Memory B cell (primary cell): Measurements from ENCODE around the gene TMX3.

Experiments used
- ATAC-seq: fragments of 150-1000 bp; cut with Tn5 transposase; 2 replicates; pipeline ENCODE4 v1.10.0; 2021; ENCODE audit warnings: low read depth, mild to moderate bottlenecking, moderate library complexity
- DNase-seq, 2 donors: peaks; one replicate each; pipeline ENCODE4 v3.0.0; 2022; ENCODE audit warnings: low spot score in 2 of 2
- H3K27ac Mint-ChIP-seq: one replicate; pipeline ENCODE4 v1.8.0; 2022; ENCODE audit warnings: mild to moderate bottlenecking, moderate library complexity, mixed read lengths
- H3K27me3 Mint-ChIP-seq: one replicate; pipeline ENCODE4 v1.8.0; 2022; ENCODE audit warnings: mixed read lengths
- H3K36me3 Mint-ChIP-seq: one replicate; pipeline ENCODE4 v1.8.0; 2022; ENCODE audit warnings: mild to moderate bottlenecking, mixed read lengths
- H3K4me1 Mint-ChIP-seq: one replicate; pipeline ENCODE4 v1.8.0; 2022; ENCODE audit warnings: mixed read lengths
- H3K4me3 Mint-ChIP-seq: one replicate; pipeline ENCODE4 v1.8.0; 2022; ENCODE audit warnings: mild to moderate bottlenecking, moderate library complexity, mixed read lengths
- H3K9me3 Mint-ChIP-seq: one replicate; pipeline ENCODE4 v1.8.0; 2022; ENCODE audit warnings: mixed read lengths

Gene TMX3

DNA sequence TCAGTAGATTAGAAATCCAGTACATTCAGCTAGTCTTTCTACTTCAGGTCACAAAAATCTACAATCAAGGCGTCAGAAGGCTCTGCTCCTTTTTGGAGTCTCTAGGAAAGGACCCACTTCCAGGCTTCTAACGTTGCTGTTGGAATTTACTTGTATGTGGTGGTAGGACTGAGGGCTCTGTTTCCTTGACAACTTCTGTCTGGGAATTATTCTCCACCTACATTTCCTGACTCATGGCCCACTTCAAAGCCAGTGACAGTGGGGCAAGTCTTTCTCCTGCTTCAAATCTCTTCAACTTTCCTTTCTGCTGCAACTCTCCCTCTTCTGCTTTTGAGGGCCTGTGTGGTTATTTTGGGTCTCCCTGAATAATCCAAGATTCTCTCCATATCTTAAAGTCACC is 10.4 kb upstream of the TMX3 start:
- H3K4me3 Mint-ChIP-seq = no peak overlapping the region
- no peak for DNase-seq
- H3K27me3 Mint-ChIP-seq = no peaks in the 10 kb centered on the region
- no peak for ATAC-seq
- peaks cover 6% of the 10 kb centered on the region for H3K36me3 Mint-ChIP-seq
- H3K9me3 Mint-ChIP-seq = peaks cover 4% of the 10 kb centered on the region
- no peak overlapping the region for H3K27ac Mint-ChIP-seq
- peaks cover 15% of the 10 kb centered on the region for H3K4me1 Mint-ChIP-seq

DNA sequence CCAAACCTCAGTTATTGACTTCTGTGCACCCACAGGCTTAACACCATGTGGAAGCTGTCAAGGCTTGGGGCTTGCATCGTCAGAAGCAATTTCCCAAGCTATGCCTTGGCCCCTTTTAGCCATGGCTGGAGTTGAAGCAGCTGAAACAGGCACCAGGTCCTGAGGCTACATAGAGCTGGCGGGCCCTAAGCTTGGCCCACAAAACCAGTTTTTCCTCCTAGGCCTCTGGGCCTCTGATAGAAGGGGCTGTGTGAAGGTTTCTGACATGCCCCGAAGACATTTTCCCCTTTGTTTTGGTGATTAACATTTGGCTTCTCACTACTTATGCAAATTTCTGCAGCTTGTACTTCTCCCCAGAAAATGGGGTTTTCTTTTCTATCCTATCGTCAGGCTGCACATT is 9.1 kb upstream of the TMX3 start:
- no peak for DNase-seq
- Mint-ChIP-seq H3K9me3 (peaks cover 4% of the 10 kb centered on the region), H3K36me3 (peaks cover 9% of the 10 kb centered on the region), H3K27ac (no peak overlapping the region), H3K4me3 (no peak overlapping the region), H3K4me1 (peaks cover 15% of the 10 kb centered on the region), H3K27me3 (no peaks in the 10 kb centered on the region)
- no peak for ATAC-seq

DNA sequence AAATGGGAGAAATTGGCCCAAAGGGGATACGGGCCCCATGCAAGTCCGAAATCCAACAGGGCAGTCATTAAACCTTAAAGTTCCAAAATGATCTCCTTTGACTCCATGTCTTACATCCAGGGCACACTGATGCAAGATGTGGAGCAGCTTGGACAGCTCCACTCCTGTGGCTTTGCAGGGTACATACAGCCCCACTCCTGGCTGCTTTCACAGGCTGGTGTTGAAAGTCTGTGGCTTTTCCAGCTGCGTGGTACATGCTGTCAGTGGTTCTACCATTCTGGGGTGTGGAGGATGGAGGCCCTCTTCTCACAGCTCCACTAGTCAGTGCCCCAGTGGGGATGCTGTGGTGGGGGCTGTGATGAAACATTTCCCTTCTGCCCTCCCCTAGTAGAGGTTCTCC is 8.6 kb upstream of the TMX3 start:
- Mint-ChIP-seq H3K9me3 (peaks cover 4% of the 10 kb centered on the region), H3K4me1 (peaks cover 15% of the 10 kb centered on the region), H3K27me3 (no peaks in the 10 kb centered on the region), H3K27ac (no peak overlapping the region), H3K4me3 (no peak overlapping the region), H3K36me3 (peaks cover 9% of the 10 kb centered on the region)
- no peak for ATAC-seq
- no peak for DNase-seq

DNA sequence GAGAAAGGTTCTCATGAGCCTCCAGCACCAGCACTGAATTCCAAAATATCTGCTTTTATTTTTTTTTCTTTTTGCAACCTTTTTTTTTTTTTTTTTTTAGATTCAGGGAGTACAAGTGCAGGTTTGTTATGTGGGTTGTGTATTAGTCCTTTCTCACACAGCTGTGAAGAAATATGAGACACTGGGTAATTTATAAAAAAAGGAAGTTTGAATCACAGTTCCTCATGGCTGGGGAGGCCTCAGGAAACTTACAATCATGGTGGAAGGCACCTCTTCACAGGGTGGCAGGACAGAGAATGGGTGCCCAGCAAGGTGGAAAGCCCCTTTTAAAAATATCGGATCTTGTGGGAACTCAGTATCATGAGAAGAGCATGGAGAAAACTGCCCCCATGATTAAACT is 7.9 kb upstream of the TMX3 start:
- Mint-ChIP-seq H3K27ac (no peak overlapping the region), H3K4me3 (no peak overlapping the region), H3K27me3 (no peaks in the 10 kb centered on the region), H3K36me3 (peaks cover 9% of the 10 kb centered on the region), H3K4me1 (peaks cover 15% of the 10 kb centered on the region), H3K9me3 (peaks cover 4% of the 10 kb centered on the region)
- peak; percentile 74 for ATAC-seq
- DNase-seq = no peak

DNA sequence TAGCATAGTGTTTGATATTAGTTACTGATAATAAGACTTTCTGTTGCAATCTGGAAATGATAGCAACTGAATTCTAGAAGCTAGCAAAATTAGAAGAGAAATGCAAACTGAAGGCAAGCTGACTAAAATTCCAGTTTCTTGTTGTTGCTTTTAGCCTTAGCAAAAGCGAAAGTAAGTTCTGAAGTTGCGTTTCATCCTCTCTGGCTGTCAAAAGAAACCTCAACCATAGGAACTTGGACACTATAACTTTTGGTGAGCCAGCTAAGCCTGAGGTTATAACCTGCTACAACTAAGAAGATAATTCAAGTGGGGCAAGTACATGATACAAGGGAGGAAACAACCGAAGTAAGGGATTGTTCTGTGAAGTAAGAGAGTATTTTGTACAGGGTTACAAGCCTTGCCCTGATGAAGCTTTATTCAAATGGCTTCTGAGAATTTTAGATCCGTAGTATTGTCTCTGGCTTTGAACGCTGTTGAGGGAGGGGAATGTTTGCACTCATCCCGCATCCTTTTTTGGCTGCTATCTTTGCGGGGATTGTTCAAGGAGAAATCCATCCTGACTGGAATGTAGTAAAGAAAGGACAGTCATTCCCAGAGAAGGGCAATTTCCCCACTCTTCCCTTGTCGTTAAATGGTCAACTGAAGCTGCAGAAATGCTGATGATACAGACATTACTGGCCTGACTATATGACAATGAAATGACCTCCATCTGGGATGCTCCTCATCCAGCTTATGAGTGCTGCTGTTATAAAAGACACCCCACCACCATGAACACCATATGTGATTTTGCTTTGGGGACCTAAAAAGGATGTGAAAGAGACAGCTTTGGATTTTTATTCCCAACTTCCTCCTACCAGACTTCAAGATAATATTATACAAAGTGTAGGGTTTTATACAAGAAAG is 7.0 kb upstream of the TMX3 start:
- Mint-ChIP-seq H3K4me1 (peaks cover 15% of the 10 kb centered on the region), H3K27me3 (no peaks in the 10 kb centered on the region), H3K4me3 (peak overlapping the region; percentile 80), H3K36me3 (peaks cover 9% of the 10 kb centered on the region), H3K27ac (peak overlapping the region; percentile 64), H3K9me3 (peaks cover 4% of the 10 kb centered on the region)
- DNase-seq (no peak), ATAC-seq (peak; percentile 46)

DNA sequence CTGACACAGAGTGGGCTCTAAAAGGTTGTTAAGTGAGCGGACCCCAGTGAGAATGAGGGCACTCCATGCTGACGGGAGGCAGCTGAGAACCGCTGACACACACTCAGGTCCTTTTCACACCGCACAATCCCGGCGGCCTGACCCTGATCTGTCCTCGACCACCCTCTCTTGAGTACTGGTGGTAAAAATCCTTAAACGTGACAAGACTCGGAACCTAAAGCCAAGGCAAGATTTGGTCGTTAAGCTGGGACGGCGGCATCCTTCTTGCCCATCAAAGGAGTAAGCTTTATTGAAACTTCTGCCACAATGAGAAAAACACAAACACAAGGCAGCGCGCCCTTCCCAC is 569 bp downstream of the TMX3 start:
- DNase-seq = no peak
- peak overlapping the region; percentile 95 for H3K4me3 Mint-ChIP-seq
- peaks cover 21% of the 10 kb centered on the region for H3K4me1 Mint-ChIP-seq
- H3K27ac Mint-ChIP-seq = peak overlapping the region; percentile 45
- ATAC-seq = no peak
- no peaks in the 10 kb centered on the region for H3K9me3 Mint-ChIP-seq
- peaks cover 8% of the 10 kb centered on the region for H3K36me3 Mint-ChIP-seq
- no peaks in the 10 kb centered on the region for H3K27me3 Mint-ChIP-seq

DNA sequence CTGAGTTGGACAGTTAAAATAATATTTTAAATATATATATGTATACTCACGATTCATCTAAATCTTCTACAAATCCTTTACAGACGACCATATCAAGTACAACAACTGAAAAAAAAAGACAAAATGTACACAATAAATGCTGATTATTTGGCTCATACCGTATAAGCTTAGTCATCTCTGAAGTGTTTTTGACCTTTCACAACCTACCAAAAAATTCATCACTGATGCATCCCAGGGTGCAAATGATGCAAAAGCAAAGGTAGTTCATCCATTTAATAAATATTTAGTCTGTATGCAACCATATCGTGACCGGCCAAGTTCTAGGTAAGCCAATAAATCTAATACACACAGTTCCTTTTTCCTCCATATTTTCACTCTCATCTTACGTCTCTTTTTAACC is 1.1 kb downstream of the TMX3 start:
- peaks cover 9% of the 10 kb centered on the region for H3K36me3 Mint-ChIP-seq
- H3K27me3 Mint-ChIP-seq = no peaks in the 10 kb centered on the region
- peak overlapping the region; percentile 95 for H3K4me3 Mint-ChIP-seq
- peaks cover 22% of the 10 kb centered on the region for H3K4me1 Mint-ChIP-seq
- H3K9me3 Mint-ChIP-seq = no peaks in the 10 kb centered on the region
- DNase-seq (no peak), ATAC-seq (no peak)
- H3K27ac Mint-ChIP-seq = peak overlapping the region; percentile 45

DNA sequence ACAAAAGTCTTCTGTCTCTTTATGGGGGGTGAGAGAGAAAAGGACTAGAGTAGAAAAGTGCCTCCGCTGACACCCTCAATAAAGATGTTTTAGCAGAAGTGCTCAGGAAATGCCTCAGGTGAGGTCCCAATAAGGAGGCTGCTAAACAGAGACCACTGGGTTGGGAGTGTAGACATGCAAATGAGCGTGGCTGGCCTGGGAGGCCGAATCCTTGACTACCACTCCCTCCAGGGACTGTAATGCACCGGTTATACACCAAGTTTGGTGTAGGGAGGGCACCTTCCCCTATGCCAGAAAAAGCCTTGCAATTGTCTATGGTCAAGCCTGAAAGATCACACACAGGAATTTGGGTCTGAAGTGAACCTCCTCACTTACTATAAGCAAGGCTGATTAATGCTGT is 1.8 kb downstream of the TMX3 start:
- peak overlapping the region; percentile 45 for H3K27ac Mint-ChIP-seq
- peaks cover 12% of the 10 kb centered on the region for H3K36me3 Mint-ChIP-seq
- peaks cover 22% of the 10 kb centered on the region for H3K4me1 Mint-ChIP-seq

DNA sequence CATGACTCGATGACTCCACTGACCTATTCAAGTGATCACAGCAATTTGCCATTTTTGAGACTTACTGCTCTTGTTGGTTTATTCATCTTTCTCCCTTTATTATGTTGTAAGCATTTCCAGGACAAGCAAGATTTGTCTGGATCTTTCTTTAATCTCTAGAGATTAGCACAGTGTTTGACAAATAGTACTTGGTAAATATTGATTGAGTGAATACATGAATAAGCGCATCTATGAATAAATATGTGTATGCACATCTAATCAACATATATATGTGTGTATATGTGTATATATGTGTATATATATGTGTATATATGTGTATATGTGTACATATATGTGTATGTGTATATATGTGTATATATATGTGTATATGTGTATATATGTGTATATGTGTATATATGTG is 7.3 kb downstream of the TMX3 start:
- H3K9me3 Mint-ChIP-seq = no peaks in the 10 kb centered on the region
- no peak overlapping the region for H3K27ac Mint-ChIP-seq
- peaks cover 12% of the 10 kb centered on the region for H3K4me1 Mint-ChIP-seq
- DNase-seq (no peak), ATAC-seq (no peak)
- H3K27me3 Mint-ChIP-seq = no peaks in the 10 kb centered on the region
- H3K4me3 Mint-ChIP-seq = no peak overlapping the region
- peaks cover 32% of the 10 kb centered on the region for H3K36me3 Mint-ChIP-seq

More for the DNA sequence above, 1.8 kb downstream of the TMX3 start:
- H3K9me3 Mint-ChIP-seq = no peaks in the 10 kb centered on the region
- no peaks in the 10 kb centered on the region for H3K27me3 Mint-ChIP-seq
- DNase-seq (no peak), ATAC-seq (no peak)
- H3K4me3 Mint-ChIP-seq = peak overlapping the region; percentile 67

DNA sequence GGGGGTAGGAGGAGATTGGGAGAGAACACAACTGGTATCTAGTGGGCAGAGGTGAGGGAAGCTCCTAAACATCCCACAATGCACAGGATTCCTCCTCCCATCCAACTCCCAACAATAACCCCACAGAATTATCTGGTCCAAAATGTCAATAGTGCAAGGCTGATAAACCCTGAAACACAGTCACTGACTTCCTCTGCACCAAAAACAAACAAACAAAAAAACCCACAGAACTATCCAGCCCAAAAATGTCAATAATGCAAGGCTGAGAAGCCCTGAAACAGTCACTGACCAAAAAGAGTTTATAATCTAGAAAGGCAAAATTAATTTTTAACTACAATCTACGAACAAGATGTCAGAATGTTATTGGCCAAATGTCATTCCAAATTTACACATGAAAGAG is 9.8 kb downstream of the TMX3 start:
- DNase-seq (no peak), ATAC-seq (no peak)
- Mint-ChIP-seq H3K4me1 (peaks cover 10% of the 10 kb centered on the region), H3K4me3 (no peak overlapping the region), H3K36me3 (peaks cover 34% of the 10 kb centered on the region), H3K9me3 (no peaks in the 10 kb centered on the region), H3K27ac (no peak overlapping the region), H3K27me3 (no peaks in the 10 kb centered on the region)

DNA sequence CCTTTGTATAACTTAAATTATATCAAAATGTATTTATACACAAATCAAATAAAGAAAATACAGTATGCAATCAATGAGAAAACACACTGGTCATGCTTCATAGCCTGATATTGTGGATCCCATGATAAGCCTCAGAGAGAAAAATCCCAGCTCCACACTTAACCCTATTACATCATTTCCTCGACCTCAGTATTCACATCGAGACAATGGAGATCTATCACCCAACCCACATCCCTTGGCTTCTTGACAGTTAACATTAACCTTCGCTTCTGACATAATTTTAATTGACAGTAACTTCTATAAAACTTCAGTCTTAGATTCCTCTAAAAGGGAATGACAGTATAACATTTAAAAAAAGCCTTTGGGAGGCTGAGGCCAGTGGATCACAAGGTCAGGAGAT is 11.6 kb downstream of the TMX3 start:
- Mint-ChIP-seq H3K27ac (peak overlapping the region; percentile 35), H3K4me1 (peaks cover 5% of the 10 kb centered on the region), H3K4me3 (no peak overlapping the region)

DNA sequence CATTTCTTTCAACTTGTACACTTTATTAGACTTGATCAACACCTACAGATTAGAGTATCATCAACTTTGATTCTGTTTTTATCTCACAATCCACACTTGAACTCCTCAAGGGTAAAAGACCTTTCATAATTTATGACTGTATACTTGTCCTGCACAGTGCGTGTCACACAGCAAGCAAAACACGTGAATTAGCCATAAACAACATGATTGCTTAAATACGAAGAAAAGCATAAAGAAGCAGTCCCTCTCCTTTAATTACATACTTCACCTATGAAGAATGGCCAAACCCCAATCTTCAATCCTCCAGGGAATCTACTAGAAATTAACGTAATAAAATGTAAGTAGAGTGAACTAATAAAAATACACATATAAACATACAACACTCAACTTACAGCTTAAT is 13.6 kb downstream of the TMX3 start:
- no peaks in the 10 kb centered on the region for H3K27me3 Mint-ChIP-seq
- no peak for ATAC-seq
- no peak overlapping the region for H3K4me3 Mint-ChIP-seq
- H3K9me3 Mint-ChIP-seq = no peaks in the 10 kb centered on the region
- DNase-seq = no peak
- H3K4me1 Mint-ChIP-seq = peaks cover 2% of the 10 kb centered on the region
- peaks cover 29% of the 10 kb centered on the region for H3K36me3 Mint-ChIP-seq
- no peak overlapping the region for H3K27ac Mint-ChIP-seq

More for the DNA sequence above, 11.6 kb downstream of the TMX3 start:
- Mint-ChIP-seq H3K27me3 (no peaks in the 10 kb centered on the region), H3K36me3 (peaks cover 25% of the 10 kb centered on the region), H3K9me3 (no peaks in the 10 kb centered on the region)
- DNase-seq (no peak), ATAC-seq (no peak)

DNA sequence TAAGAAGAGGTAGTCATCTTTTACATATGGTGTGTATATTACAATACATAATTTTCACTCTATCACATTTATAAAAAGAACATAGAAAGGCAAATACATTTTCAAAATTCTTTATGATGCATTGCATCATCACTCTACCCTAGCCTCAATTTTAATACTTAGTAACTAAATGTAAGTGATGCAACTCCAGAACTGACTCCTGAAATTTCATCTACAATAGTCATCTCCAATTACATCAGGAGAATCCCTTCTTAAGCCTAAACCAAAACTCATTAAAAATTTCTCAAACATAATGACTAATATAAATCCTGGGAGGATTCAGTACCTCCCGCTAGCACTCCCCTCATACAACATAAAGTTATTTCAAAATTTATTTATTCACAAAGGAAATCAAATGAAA is 15.9 kb downstream of the TMX3 start:
- DNase-seq = no peak
- H3K36me3 Mint-ChIP-seq = peaks cover 27% of the 10 kb centered on the region

DNA sequence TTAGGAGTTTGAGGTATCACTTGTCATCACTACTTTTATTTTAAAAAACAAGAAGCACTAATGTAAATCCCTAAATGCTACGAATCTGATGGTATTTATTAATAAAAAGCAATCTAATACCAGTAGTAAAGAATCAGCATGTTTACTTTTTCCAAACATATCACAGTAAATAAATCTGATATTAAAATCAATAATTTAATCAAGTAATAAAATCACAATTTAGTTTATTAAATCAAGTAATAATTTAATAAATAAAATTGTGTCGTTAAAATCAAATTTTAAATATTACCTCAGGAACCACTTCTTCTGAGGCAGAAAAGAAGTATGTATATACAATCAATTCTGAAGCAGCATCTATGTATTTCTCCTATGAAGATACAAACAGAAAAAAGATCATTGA is 18.0 kb downstream of the TMX3 start:
- peaks cover 3% of the 10 kb centered on the region for H3K4me1 Mint-ChIP-seq
- H3K27me3 Mint-ChIP-seq = no peaks in the 10 kb centered on the region
- peaks cover 28% of the 10 kb centered on the region for H3K36me3 Mint-ChIP-seq

More for the DNA sequence above, 15.9 kb downstream of the TMX3 start:
- Mint-ChIP-seq H3K4me1 (no peaks in the 10 kb centered on the region), H3K27me3 (no peaks in the 10 kb centered on the region), H3K4me3 (no peak overlapping the region), H3K27ac (no peak overlapping the region), H3K9me3 (no peaks in the 10 kb centered on the region)
- ATAC-seq = no peak

DNA sequence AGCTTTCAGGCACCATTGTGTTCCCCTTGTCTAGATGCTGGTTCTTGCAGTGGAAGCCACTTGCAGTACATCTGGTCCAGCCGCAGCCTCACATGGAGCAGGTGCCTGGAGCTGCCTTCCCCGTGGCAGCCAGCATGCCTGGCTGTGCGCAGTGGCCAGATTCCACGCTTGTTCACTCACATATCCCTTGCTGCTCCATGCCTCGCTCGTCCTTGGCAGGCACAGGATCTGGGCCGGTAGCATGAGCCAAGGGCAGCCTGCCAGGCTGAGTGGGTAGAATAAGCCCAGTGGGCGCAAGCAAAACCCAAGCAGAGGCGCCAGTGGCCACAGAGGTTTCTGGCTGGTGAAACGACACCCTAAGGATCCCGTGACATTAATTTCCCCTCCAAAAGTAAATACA is 20.6 kb downstream of the TMX3 start:
- Mint-ChIP-seq H3K4me1 (peaks cover 3% of the 10 kb centered on the region), H3K27ac (no peak overlapping the region), H3K9me3 (no peaks in the 10 kb centered on the region), H3K36me3 (peaks cover 28% of the 10 kb centered on the region), H3K4me3 (no peak overlapping the region), H3K27me3 (no peaks in the 10 kb centered on the region)
- ATAC-seq (no peak), DNase-seq (no peak)

More for the DNA sequence above, 18.0 kb downstream of the TMX3 start:
- Mint-ChIP-seq H3K9me3 (no peaks in the 10 kb centered on the region), H3K4me3 (no peak overlapping the region), H3K27ac (no peak overlapping the region)
- no peak for DNase-seq
- ATAC-seq = no peak
